Amniotic epithelial cell (primary cell): ENCODE results near the gene CCL26.
"Not testable (repeated sequence)": the region's sequence is repeated elsewhere in the genome, so short reads cannot be mapped to it uniquely, and the experiment has no call there.

Source experiments
- DNase-seq: peaks from one replicate; pipeline ENCODE4 v3.0.0-alpha.2; 2010; ENCODE audit warnings: low read depth

CCL26 gene

DNA sequence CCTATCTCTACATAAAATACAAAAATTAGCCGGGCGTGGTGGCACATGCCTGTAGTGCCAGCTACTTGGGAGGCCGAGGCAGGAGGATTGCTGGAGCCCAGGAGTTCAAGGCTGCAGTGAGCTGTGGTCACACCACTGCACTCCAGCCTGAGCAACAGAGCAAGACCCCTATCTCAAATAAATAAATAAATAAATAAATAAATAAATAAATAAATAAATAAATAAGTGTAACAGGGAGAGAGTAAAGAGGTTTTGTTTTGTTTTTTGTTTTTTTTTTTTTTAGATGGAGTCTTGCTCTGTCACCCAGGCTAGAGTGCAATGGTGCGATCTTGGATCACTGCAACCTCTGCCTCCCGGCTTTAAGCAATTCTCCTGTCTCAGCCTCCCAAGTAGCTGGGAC lies 20.6 kb upstream of the CCL26 start:
- not testable (repeated sequence) for DNase-seq

GRCh38 chr7:75789361-75789924 lies 17.4 kb upstream of the CCL26 start:
- DNase-seq = no peak

DNA sequence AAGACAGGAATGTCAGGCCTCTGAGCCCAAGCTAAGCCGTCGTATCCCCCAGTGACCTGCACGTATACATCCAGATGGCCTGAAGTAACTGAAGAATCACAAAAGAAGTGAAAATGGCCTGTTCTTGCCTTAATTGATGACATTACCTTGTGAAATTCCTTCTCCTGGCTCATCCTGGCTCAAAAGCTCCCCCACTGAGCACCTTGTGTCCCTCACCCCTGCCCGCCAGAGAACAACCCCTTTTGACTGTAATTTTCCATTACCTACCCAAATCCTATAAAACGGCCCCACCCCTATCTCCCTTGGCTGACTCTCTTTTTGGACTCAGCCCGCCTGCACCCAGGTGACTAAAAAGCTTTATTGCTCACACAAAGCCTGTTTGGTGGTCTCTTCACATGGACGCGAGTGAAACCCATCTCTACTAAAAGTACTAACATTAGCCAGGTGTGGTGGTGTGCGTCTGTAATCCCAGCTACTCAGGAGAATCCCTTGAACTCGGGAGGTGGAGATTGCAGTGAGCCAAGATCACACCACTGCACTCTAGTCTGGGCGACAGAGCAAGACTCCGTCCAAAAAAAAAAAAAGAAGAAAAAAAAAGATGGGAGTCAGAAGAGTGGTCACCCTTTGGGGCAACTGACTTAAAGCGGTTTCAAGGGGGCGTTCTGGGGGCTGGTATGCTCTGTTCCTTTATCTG lies 16.3 kb upstream of the CCL26 start:
- not testable (repeated sequence) for DNase-seq

DNA sequence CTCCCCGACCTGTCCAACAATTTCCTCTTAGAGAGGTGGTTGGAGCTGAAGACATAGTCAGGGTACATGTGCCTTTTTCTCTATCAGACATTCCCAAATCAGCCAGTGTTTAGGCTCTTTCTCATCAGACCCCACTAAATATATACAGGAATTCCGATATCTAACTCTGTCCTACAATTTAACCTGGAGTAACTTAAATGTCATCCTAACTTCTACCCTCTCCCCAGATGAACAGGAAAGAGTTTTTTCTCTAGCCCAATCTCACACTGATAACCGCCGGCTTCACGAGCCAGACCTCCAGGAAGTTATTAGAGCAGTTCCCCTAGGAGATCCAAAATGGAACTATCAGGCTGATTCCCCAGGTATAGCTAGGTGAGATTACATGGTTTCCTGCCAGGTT lies 11.0 kb upstream of the CCL26 start:
- DNase-seq = not testable (repeated sequence)

DNA sequence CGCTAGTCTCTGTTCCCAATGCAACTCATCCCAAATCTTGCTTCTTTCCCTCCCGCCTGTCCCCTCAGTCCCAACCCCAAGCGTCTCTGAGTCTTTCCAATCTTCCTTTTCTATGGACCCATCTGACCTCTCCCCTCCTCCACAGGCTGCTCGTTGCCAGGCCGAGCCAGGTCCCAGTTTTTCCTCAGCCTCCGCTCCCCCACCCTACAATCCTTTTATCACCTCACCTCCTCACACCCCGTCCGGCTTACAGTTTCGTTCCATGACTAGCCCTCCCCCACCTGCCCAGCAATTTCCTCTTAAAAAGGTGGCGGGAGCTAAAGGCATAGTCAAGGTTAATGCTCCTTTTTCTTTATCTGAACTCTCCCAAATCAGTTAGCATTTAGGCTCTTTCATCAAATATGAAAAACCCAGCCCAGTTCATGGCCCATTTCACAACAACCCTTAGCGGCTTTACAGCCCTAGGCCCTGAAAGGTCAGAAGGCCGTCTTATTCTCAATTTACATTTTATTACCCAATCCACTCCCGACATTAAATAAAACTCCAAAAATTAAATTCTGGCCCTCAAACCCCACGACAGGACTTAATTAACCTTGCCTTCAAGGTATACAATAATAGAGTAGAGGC lies 8.7 kb upstream of the CCL26 start:
- not testable (repeated sequence) for DNase-seq

- not testable (repeated sequence) for DNase-seq
Observed at GRCh38 chr7:75779516-75779915, 7.5 kb upstream of the CCL26 start.

DNA sequence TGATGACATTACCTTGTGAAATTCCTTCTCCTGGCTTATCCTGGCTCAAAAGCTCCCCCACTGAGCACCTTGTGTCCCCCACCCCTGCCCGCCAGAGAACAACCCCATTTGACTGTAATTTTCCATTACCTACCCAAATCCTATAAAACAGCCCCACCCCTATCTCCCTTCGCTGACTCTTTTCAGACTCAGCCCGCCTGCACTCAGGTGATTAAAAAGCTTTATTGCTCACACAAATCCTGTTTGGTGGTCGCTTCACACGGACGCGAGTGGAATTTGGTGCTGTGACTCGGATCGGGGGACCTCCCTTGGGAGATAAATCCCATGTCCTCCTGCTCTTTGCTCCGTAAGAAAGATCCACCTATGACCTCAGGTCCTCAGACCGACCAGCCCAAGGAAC lies 7.0 kb upstream of the CCL26 start:
- DNase-seq = not testable (repeated sequence)

DNA sequence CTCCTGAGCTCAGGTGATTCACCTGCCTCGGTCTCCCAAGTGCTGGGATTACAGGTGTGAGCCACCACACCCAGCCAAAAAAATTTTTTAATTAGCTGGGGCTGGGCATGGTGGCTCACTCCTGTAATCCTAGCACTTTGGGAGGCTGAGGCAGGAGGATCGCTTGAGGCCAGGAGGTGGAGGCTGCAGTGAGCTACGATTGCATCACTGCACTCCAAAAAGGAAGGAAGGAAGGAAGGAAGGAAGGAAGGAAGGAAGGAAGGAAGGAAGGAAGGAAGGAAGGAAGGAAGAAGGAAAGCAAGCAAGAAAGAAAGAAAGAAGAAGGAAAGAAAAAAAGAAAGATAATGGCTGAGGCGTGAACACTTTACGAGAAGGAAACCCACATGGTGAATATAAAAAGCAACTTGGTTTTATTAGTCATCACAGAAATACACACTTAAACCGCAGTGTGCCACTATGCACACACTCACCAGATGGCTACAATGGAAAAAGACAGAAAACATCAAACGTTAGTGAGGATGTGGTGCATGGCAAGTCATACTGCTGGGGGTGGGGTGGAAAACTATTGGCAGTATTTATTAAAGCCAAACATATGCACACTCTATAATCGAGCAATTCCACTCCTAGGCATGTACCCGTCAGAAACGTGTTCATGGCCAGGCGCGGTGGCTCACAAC lies 4.4 kb upstream of the CCL26 start:
- peak; percentile 75 for DNase-seq

- peak; percentile 19 for DNase-seq
Observed at GRCh38 chr7:75773958-75774357, 1.9 kb upstream of the CCL26 start.

- peak; percentile 70 for DNase-seq
Observed at GRCh38 chr7:75771224-75771623, 787 bp downstream of the CCL26 start.

DNA sequence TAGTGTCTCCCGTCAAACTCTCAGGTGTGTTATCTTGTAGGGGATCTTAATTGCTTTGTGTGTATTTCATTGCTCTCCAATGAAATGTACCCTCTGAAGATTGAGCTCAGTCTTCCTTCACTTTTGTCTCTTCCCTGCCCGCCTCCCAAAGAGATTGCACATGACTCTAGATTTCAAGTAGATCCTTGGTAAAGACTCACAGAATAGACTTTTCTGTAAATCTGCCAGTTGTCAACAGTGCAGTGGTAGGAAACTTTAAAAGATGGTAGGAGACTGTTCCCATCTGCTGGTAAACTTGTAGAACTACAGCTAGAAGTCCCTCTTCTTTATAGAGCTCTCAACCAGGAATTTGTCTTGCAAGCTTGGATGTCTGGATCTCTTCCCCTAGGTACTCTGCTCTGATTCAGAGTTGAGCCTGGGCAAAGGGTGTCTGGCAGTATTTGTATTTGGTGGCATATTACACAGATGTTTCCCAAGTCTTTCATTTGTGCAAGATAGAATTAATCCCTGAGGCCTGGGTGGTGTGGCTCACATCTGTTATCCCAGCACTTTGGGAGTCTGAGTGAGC lies 9.6 kb downstream of the CCL26 start:
- peak; percentile 80 for DNase-seq

DNA sequence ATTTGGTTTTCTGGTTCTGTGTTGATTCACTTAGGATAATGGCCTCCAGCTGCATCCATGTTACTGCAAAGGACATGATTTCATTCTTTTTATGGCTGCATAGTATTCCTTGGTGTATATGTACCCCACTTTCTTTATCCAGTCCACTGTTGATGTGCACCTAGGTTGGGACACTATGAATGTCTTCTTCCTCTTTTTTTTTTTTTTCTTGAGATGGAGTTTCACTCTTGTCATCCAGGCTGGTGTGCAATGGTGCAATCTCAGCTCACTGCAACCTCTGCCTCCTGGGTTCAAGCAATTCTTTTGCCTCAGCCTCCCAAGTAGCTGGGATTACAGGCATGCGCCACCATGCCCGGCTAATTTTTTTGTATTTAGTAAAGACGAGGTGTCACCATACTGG lies 10.2 kb downstream of the CCL26 start:
- DNase-seq = not testable (repeated sequence)

DNA sequence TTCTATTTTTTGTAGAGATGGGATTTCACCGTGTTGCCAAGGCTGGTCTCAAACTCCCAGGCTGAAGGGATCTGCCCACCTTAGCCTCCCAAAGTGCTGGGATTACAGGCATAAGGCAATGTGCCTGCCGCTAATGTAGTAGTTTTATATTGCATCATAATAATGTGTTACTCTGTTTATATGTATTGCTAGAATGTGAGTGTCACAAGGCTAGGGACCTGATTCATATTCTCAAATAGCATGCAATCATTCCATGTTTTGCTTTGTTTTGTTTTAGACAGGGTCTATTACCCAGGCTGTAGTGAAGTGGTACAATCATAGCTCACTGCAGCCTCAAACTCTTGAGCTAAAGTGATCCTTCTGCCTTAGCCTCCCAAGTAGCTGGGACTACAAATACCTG lies 13.5 kb downstream of the CCL26 start:
- peak; percentile 64 for DNase-seq

GRCh38 chr7:75757860-75758259 lies 14.2 kb downstream of the CCL26 start:
- DNase-seq = no peak

- peak; percentile 46 for DNase-seq
Observed at GRCh38 chr7:75756991-75757676, 14.9 kb downstream of the CCL26 start.

DNA sequence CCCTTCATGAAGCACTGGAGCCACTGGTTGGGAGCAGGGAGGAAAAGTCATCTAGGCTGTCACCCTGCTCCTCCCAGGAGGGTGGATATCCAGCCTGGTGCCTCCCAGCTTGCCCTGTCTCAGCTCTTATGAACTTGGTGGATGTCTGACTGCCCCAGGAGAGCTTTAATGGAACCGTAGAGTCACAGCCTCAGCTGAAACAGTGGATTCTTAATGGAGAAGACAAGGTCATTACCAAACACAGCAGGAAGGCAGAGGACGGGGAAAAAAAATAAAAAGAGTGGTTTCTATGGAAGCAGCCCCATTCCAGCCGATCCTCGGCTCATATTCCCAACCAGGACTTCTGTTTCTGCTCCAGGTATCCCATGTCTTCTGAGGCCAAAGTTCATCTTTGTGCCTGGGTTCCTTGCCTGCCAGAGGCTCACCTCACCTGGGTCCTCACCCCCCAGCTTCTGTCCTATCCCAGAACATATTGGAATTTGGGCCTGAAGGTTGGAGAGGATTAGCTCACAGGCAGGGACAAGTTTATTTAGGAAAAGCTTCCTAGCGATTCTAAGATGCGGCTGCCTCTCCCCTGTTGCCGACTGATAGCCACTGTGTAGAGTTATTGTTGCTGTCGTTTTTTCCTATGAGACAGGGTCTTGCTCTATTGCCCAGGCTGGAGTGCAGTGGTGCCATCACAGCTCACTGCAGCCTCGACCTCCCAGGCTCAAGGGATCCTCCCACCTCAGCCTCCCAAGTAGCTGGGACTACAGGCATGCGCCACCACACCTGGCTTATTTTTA lies 15.6 kb downstream of the CCL26 start:
- no peak for DNase-seq

DNA sequence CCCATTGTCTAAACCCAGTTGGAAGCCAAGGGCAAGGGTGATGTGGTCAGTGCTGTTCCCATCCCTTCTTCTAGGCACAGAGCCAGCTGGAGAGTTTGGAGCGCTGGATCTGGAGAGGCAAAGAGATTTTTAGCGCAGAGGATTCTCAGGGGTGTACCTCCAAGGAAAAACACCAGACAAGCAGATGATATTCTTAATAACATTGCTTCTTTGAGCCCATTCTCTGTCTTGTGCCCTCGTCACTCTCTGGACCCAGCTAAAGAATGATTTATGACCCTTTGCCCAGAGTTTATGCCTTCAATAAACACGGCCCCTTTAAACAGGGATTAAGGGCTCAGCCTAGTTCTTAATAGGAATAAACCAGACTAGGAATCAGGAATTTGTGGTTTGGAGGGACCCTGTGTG lies 28.6 kb downstream of the CCL26 start:
- peak; percentile 66 for DNase-seq

- no peak for DNase-seq
Observed at GRCh38 chr7:75740846-75741497, 31.0 kb downstream of the CCL26 start.

GRCh38 chr7:75739796-75740672 lies 32.0 kb downstream of the CCL26 start:
- DNase-seq = peak; percentile 52
